HepG2 (cell line): ENCODE data around the gene COG1. TPM values are rescaled to one million over a fixed set of nuclear protein-coding genes. Genes with fewer than 3 reads are reported as not detected.

Source experiments
- BRF2 ChIP-seq: sonication (generic); formaldehyde crosslinking; IDR thresholded peaks from 2 replicates; pipeline ENCODE4 v1.8.1; 2022; ENCODE audit warnings: mild to moderate bottlenecking, missing genetic modification reagents
- FOXK1 ChIP-seq: sonication (generic); formaldehyde crosslinking; IDR thresholded peaks from 2 replicates; pipeline ENCODE4 v1.4.0; 2020; ENCODE audit warnings: low read depth, missing genetic modification reagents, borderline replicate concordance
- MAZ ChIP-seq, 2 experiments: sonication (generic) in 1 of 2; formaldehyde crosslinking in 1 of 2; IDR thresholded peaks; 2 replicates each; pipeline versions ENCODE4 v1.5.0 to v1.6.1; 2012 to 2020; ENCODE audit warnings: low read depth in 2 of 2, mild to moderate bottlenecking in 2 of 2, borderline replicate concordance in 1 of 2, improper control_type of control experiment in 1 of 2, low read length in 1 of 2, missing genetic modification reagents in 1 of 2, moderate library complexity in 1 of 2
- POLR2A ChIP-seq, 2 experiments: IDR thresholded peaks; 2 replicates each; pipeline ENCODE4 v1.6.1; 2011; ENCODE audit warnings: low read depth in 2 of 2, low read length in 2 of 2, mild to moderate bottlenecking in 1 of 2, moderate library complexity in 1 of 2; ENCODE audit not compliant: insufficient read depth in 1 of 2
- REPIN1 ChIP-seq: sonication (generic); formaldehyde crosslinking; IDR thresholded peaks from 2 replicates; pipeline ENCODE4 v1.8.0; 2022; ENCODE audit warnings: missing genetic modification reagents, low read depth, mild to moderate bottlenecking, borderline replicate concordance
- SMC3 ChIP-seq: IDR thresholded peaks from 2 replicates; pipeline ENCODE4 v1.6.1; 2011; ENCODE audit warnings: low read length, improper control_type of control experiment
- SYNCRIP ChIP-seq: fragments of 200-400 bp; formaldehyde crosslinking; IDR thresholded peaks from 2 replicates; pipeline ENCODE4 v1.6.1; 2018; ENCODE audit warnings: mild to moderate bottlenecking, low read depth, low read length; ENCODE audit not compliant: insufficient read depth
- TARDBP ChIP-seq: sonication (generic); formaldehyde crosslinking; IDR thresholded peaks from 2 replicates; pipeline ENCODE4 v1.8.0; 2022; ENCODE audit warnings: mild to moderate bottlenecking, missing genetic modification reagents
- THYN1 ChIP-seq: sonication (generic); formaldehyde crosslinking; IDR thresholded peaks from 2 replicates; pipeline ENCODE4 v1.8.1; 2023; ENCODE audit warnings: low read depth, mild to moderate bottlenecking, moderate library complexity, missing genetic modification reagents, borderline replicate concordance
- ZBTB7B ChIP-seq: sonication (generic); formaldehyde crosslinking; IDR thresholded peaks from 2 replicates; pipeline ENCODE4 v1.4.0; 2020; ENCODE audit warnings: missing genetic modification reagents
- ZHX2 ChIP-seq, 2 experiments: sonication (generic) in 1 of 2; formaldehyde crosslinking in 1 of 2; IDR thresholded peaks; 2 replicates each; pipeline versions ENCODE4 v1.6.1 to v1.9.0; 2014 to 2022; ENCODE audit warnings: antibody characterized with exemption in 1 of 2, borderline replicate concordance in 1 of 2, inconsistent platforms in 1 of 2, low read depth in 1 of 2, missing genetic modification reagents in 1 of 2
- ZMYM3 ChIP-seq: sonication (generic); formaldehyde crosslinking; IDR thresholded peaks from 2 replicates; pipeline ENCODE4 v1.5.1; 2020; ENCODE audit warnings: mild to moderate bottlenecking, missing genetic modification reagents
- ZNF468 ChIP-seq: sonication (generic); formaldehyde crosslinking; IDR thresholded peaks from 2 replicates; pipeline ENCODE4 v1.8.0; 2022; ENCODE audit warnings: mild to moderate bottlenecking, moderate library complexity, missing genetic modification reagents
- ZNF580 ChIP-seq: IDR thresholded peaks from 2 replicates; pipeline ENCODE4 v1.6.1; 2016; ENCODE audit warnings: low read depth, borderline replicate concordance
- ZSCAN25 ChIP-seq: sonication (generic); formaldehyde crosslinking; IDR thresholded peaks from 2 replicates; pipeline ENCODE4 v1.8.0; 2022; ENCODE audit warnings: mild to moderate bottlenecking, missing genetic modification reagents
- ZSCAN9 ChIP-seq: IDR thresholded peaks from 2 replicates; pipeline ENCODE4 v1.6.1; 2016; ENCODE audit warnings: borderline replicate concordance
- polyA plus RNA-seq, 8 experiments: library from polyadenylated mRNA; depleted of rRNA in 3 of 8; stranded (reverse) in 7 of 8; unstranded in 1 of 8; fragments of >200 nt; fragmentation: Illumina TruSeq in 4 of 8; extraction: Trizol in 4 of 8; gene quantifications; 2 replicates each; pipeline versions ENCODE4 v1.2.1 to v1.2.3, GENCODE V29; 2011 to 2016; ENCODE audit warnings: low read depth in 4 of 8, missing spikeins in 1 of 8, mixed read lengths in 1 of 8; ENCODE audit not compliant: insufficient read depth in 1 of 8
- total RNA-seq, 5 experiments: library from RNA; depleted of rRNA; stranded (reverse); fragments of >200 nt; fragmentation: Illumina TruSeq; extraction: Trizol; gene quantifications; 2 replicates each; pipeline ENCODE4 v1.2.3, GENCODE V29; 2016; ENCODE audit warnings: low read depth in 1 of 5

The COG1 gene
- total and polyA plus RNA-seq, 2 of the 13 experiments (the other 11 are each of a cell fraction or from before 2014, with no cell fraction given), result 36.6 to 39.7 TPM

- no peak for TF ChIP-seq ZHX2 (IDR thresholded peaks at IDR 0.05; ENCODE audit: low read depth)
- 0 out of 2 replicates have a peak, but pooled peaks have one; percentile 9 for TF ChIP-seq ZHX2 (CRISPR knock-in tag; IDR thresholded peaks at IDR 0.05; ENCODE audit: borderline replicate concordance)
- peak; percentile 57; the same call in 1 of the 2 replicates for TF ChIP-seq TARDBP (CRISPR knock-in tag)
- TF ChIP-seq SYNCRIP, result no peak
- peak in 1 of 2 experiments; percentile 63; a peak in 2 of 4 replicates for TF ChIP-seq POLR2A (IDR thresholded peaks at IDR 0.05; ENCODE audit: insufficient read depth in 1 of 2, low read depth in 2 of 2, low read length in 2 of 2)
- TF ChIP-seq MAZ (IDR thresholded peaks at IDR 0.05; ENCODE audit: borderline replicate concordance, low read depth, low read length), result peak; percentile 10; the same call in 1 of the 2 replicates
- TF ChIP-seq MAZ (CRISPR knock-in tag; IDR thresholded peaks at IDR 0.05; ENCODE audit: low read depth), result no peak
- TF ChIP-seq THYN1 (CRISPR knock-in tag), result peak; percentile 36; the same call in 1 of the 2 replicates
- TF ChIP-seq BRF2 (CRISPR knock-in tag), result peak; percentile 56; the same call in 1 of the 2 replicates
- TF ChIP-seq ZSCAN25 (CRISPR knock-in tag), result peak; percentile 26; the same call in 1 of the 2 replicates
- TF ChIP-seq ZSCAN9 (CRISPR knock-in tag), result no peak
- TF ChIP-seq REPIN1 (CRISPR knock-in tag), result peak; percentile 53; the same call in 1 of the 2 replicates
- 0 out of 2 replicates have a peak, but pooled peaks have one; percentile 14 for TF ChIP-seq FOXK1
- TF ChIP-seq ZMYM3 (CRISPR knock-in tag), result peak; percentile 29; the same call in 1 of the 2 replicates
- TF ChIP-seq SMC3, result peak; percentile 6; the same call in 1 of the 2 replicates
- TF ChIP-seq ZNF580, result no peak
- TF ChIP-seq ZNF468 (CRISPR knock-in tag), result no peak
- TF ChIP-seq ZBTB7B (CRISPR knock-in tag), result no peak
Observed at GRCh38 chr17:73203788-73204479, 11.1 kb downstream of the COG1 start (continued).
